GM12891 (cell line): Measurements from ENCODE around the gene NAP1L5.

Source experiments
- POLR2A ChIP-seq: IDR thresholded peaks from 2 replicates; pipeline ENCODE4 v1.6.1; 2011; ENCODE audit warnings: low read depth, low read length, control low read depth
- POLR2AphosphoS5 ChIP-seq: IDR thresholded peaks from 2 replicates; pipeline ENCODE4 v1.6.1; 2011; ENCODE audit warnings: low read depth, low read length, control low read depth
- TAF1 ChIP-seq: IDR thresholded peaks from 2 replicates; pipeline ENCODE4 v1.6.1; 2011; ENCODE audit warnings: low read depth, low read length, control low read depth

DNA sequence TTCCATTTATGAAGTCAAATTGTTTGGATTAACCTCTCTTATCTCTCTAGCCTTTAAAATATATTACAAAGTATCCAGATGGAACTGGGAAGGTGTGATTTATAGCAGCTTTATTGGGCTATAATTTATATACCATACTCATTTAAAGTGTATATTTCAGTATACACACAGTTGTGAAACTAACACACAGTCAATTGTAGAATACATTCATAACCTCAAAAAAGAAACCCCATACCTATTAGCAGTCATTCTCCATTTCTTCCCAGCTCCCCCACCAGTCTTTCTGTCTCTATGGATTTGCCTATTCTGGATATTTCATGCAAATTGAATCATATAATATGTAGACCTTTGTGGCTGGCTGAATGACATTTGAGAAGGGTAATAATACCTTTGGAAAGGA, 7.6 kb upstream of the NAP1L5 start:
- no peak for TF ChIP-seq POLR2A
- no peak for TF ChIP-seq POLR2AphosphoS5
- TF ChIP-seq TAF1 = no peak
